ENCODE data around the gene RCOR2.

RCOR2 gene

DNA sequence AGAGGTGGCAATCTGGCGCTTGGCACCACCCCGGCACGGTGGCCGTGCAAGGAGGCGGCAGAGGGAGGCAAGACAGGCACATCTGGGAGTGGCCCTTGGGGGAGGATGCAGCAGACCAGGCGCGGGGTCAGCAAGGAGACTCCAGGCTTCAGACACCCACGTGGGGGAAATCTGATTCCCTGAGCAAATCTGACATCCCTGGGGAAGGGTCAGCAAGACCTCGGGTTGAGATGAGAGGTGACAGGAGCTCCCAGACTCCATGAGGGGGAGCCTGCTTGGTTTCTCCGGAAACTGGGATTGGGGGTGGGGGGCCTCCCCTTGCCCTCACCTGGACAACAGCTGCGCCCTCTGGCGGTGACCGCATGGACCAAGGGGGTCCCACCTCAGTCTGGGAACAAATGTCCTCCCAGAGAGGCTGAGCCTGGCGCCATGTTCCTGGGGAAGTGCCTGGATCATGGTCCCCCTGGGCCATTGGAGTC is 4.0 kb upstream of the RCOR2 start:
- TF ChIP-seq, protein P1, sequence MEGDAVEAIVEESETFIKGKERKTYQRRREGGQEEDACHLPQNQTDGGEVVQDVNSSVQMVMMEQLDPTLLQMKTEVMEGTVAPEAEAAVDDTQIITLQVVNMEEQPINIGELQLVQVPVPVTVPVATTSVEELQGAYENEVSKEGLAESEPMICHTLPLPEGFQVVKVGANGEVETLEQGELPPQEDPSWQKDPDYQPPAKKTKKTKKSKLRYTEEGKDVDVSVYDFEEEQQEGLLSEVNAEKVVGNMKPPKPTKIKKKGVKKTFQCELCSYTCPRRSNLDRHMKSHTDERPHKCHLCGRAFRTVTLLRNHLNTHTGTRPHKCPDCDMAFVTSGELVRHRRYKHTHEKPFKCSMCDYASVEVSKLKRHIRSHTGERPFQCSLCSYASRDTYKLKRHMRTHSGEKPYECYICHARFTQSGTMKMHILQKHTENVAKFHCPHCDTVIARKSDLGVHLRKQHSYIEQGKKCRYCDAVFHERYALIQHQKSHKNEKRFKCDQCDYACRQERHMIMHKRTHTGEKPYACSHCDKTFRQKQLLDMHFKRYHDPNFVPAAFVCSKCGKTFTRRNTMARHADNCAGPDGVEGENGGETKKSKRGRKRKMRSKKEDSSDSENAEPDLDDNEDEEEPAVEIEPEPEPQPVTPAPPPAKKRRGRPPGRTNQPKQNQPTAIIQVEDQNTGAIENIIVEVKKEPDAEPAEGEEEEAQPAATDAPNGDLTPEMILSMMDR (IDR thresholded peaks at IDR 0.05; ENCODE audit: low read depth, low read length), result no peak
- H3K4me3 ChIP-seq (ENCODE audit: low read depth, low read length), result no peak overlapping the region

GRCh38 chr11:63920126-63920938 is 3.4 kb upstream of the RCOR2 start:
- TF ChIP-seq, protein P1 (IDR thresholded peaks at IDR 0.05; ENCODE audit: low read depth, low read length), result no peak
- no peak overlapping the region for H3K4me3 ChIP-seq (ENCODE audit: low read depth, low read length)

- peak overlapping the region; percentile 39 for H3K4me3 ChIP-seq (ENCODE audit: low read depth, low read length)
- TF ChIP-seq, protein P1 (IDR thresholded peaks at IDR 0.05; ENCODE audit: low read depth, low read length), result no peak
Observed at GRCh38 chr11:63919267-63920125, 2.5 kb upstream of the RCOR2 start.

DNA sequence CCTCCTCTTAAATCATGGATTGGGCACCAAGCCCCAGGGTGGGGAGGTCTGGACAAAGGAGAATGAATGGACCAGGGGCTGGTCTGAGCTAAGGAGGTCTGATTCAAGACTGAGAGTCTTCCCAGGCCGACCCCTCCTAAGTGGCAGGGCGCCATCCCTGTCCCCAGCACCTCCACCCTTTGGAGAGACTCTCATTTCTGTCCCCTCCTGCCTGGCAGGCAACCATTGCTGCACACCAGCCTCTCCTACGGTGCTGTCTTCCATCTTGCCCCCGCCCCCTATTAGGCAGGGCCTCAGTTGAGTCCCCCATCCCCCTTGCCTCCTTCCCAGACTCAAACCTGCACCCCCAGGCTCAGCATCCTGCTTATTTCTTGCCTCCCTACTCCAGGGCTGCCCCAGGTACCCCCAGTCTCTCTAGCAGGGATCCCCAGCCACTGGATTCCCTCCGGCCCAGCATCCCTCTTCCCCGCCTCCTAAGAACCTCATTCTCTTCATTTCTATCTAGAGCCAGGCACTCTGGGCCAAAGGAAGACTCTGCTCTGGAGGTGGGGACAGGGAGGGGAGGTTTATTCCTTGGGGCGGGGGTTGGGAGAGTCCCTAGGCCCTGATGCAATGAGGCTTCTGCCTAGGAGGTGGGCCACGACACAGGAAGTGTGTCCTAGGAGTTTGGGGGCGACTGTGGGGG is 1.7 kb upstream of the RCOR2 start:
- peak overlapping the region; percentile 39 for H3K4me3 ChIP-seq (ENCODE audit: low read depth, low read length)
- TF ChIP-seq, protein P1 (IDR thresholded peaks at IDR 0.05; ENCODE audit: low read depth, low read length), result no peak

DNA sequence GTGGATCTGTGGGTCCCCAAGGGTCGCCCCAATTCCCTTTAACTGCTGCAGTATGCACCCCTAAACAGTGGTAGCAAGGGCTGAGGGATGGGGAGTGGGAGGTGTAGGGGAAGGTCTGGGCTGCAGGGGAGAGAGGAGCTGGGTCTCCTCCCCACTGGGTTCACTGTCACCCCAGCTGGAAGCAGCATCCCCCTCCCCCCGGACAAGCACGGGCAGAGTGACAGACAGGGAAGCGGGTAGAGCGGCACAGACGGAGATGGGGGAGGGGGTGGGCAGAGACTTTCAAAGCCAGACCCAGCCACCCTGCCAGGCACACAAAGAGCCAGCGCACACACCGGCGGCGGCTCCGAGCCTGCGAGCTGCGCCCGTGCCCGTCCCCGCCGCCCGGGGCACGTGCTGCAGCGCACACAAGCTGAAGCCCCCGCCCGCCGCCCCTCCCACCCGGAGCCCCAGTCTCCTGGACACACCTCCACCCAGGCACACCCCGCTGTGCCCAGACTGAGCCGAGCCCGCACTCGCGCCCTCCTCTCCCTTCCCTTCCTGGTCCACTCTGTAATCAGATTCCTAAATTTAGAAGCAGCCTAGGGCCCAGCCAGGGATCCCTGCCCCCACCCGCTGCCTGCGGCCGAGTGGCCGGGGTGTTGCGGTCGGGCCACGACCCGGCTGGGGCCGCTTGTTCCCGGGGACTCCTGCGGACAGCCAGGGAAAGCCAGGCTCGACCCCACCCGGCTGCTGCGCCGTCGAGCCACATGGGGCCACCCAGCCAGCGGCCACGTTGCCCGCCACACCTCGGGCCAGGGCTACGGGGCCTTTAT is 935 bp upstream of the RCOR2 start:
- TF ChIP-seq, protein P1 (IDR thresholded peaks at IDR 0.05; ENCODE audit: low read depth, low read length), result no peak
- H3K4me3 ChIP-seq (ENCODE audit: low read depth, low read length), result peak overlapping the region; percentile 49

- peak overlapping the region; percentile 61 for H3K4me3 ChIP-seq (ENCODE audit: low read depth, low read length)
- TF ChIP-seq, protein P1 (IDR thresholded peaks at IDR 0.05; ENCODE audit: low read depth, low read length), result peak; percentile 45
Observed at GRCh38 chr11:63915961-63916836, 765 bp downstream of the RCOR2 start.

Measured in WI38 (cell line).